WTC11 (cell line): ENCODE data around the gene RPL39L.
"Not testable (repeated sequence)": the region's sequence is repeated elsewhere in the genome, so short reads cannot be mapped to it uniquely, and the experiment has no call there.

Experiments
- ATF1 ChIP-seq: sonication (generic); formaldehyde crosslinking; IDR thresholded peaks from 2 replicates; pipeline ENCODE4 v1.8.1; 2023; ENCODE audit warnings: mild to moderate bottlenecking, moderate library complexity, missing genetic modification reagents
- CTCF ChIP-seq: fragments of 200-600 bp; IDR thresholded peaks from 2 replicates; pipeline ENCODE4 v1.8.0; 2022; ENCODE audit warnings: antibody characterized with exemption
- FOXP4 ChIP-seq: sonication (generic); formaldehyde crosslinking; IDR thresholded peaks from 2 replicates; pipeline ENCODE4 v1.8.0; 2022; ENCODE audit warnings: mild to moderate bottlenecking, missing genetic modification reagents
- MXD4 ChIP-seq: fragments of 250-450 bp; sonication (Bioruptor Pico); IDR thresholded peaks from 2 replicates; pipeline ENCODE4 v1.8.0; 2021; ENCODE audit warnings: mild to moderate bottlenecking, moderate library complexity, borderline replicate concordance
- ZBTB21 ChIP-seq: sonication (generic); formaldehyde crosslinking; IDR thresholded peaks from 2 replicates; pipeline ENCODE4 v1.8.1; 2023; ENCODE audit warnings: mild to moderate bottlenecking, missing genetic modification reagents, borderline replicate concordance
- TF ChIP-seq, protein P1 (sequence below): sonication (generic); formaldehyde crosslinking; IDR thresholded peaks from 2 replicates; pipeline ENCODE4 v1.8.0; 2023; ENCODE audit warnings: missing genetic modification reagents

DNA sequence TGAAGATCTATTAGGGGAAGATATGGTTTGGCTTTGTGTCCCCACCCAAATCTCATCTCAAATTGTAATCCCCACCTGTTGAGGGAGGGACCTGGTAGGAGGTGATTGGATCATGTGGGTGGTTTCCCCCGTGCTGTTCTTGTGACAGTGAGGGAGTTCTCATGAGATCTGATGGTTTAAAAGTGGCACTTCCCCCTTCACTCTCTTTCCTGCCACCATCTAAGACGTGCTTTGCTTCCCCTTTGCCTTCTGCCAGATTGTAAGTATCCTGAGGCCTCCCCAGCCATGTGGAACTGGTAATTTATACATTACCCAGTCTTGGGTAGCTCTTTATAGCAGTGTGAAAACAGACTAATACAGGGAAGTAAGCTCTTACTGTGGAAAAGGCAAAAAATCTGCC is 6.1 kb downstream of the RPL39L start:
- TF ChIP-seq ZBTB21 (CRISPR knock-in tag); MXD4 (CRISPR knock-in tag); CTCF; FOXP4; ATF1 (CRISPR knock-in tag): not testable (repeated sequence)
- TF ChIP-seq, protein P1, sequence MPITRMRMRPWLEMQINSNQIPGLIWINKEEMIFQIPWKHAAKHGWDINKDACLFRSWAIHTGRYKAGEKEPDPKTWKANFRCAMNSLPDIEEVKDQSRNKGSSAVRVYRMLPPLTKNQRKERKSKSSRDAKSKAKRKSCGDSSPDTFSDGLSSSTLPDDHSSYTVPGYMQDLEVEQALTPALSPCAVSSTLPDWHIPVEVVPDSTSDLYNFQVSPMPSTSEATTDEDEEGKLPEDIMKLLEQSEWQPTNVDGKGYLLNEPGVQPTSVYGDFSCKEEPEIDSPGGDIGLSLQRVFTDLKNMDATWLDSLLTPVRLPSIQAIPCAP = not testable (repeated sequence)
